Head of caudate nucleus (tissue), 42 donors: ENCODE measurements around the gene CYBA.
A peak's percentile ranks its signal among the peaks of the same experiment; 100 is the strongest.
"Not testable (repeated sequence)": the region's sequence is repeated elsewhere in the genome, so short reads cannot be mapped to it uniquely, and the experiment has no call there.

Experiments used
- DNase-seq, 42 donors: peaks; one replicate each; pipeline versions ENCODE4 v3.0.0 to v3.0.0-alpha.2; 2020 to 2021; ENCODE audit warnings: mixed read lengths in 7 of 42
- intact Hi-C: fragments of 100-400 bp; cut with DNase I; formaldehyde crosslinking; loops from one replicate; pipeline ENCODE4 v1.15.0; 2022

Gene CYBA

GRCh38 chr16:88687254-88687576, 36.4 kb upstream of the CYBA start:
- intact Hi-C loops = no loop called here
- no peak for DNase-seq

GRCh38 chr16:88686439-88687253, 35.8 kb upstream of the CYBA start, which contains the start of gene SNAI3:
TSS of gene SNAI3 (minus strand) at chr16:88686507. CDS start at chr16:88686406, 101 bp downstream.
- intact Hi-C loops = no loop called here
- DNase-seq = peak in 39 of 42 donors; percentile 41 to 84 (median 67)

- intact Hi-C loops = no loop called here
- DNase-seq = peak in 21 of 42 donors; percentile 29 to 66 (median 48)
Measured at GRCh38 chr16:88686062-88686438, 35.2 kb upstream of the CYBA start.

GRCh38 chr16:88685156-88686061, 34.6 kb upstream of the CYBA start:
- intact Hi-C loops = no loop called here
- peak in 19 of 42 donors; percentile 24 to 62 (median 46) for DNase-seq

GRCh38 chr16:88684569-88685155, 33.8 kb upstream of the CYBA start:
- no peak for DNase-seq
- intact Hi-C loops = no loop called here

GRCh38 chr16:88681709-88682451, 31.0 kb upstream of the CYBA start:
- intact Hi-C loops = no loop called here
- peak; percentile 32 to 86 (median 70) for DNase-seq

- peak in 1 of 42 donors; percentile 19 for DNase-seq
- intact Hi-C loops = no loop called here
Measured at GRCh38 chr16:88681084-88681680, 30.3 kb upstream of the CYBA start.

- intact Hi-C loops = no loop called here
- no peak for DNase-seq
Measured at GRCh38 chr16:88680554-88681083, 29.8 kb upstream of the CYBA start.

- DNase-seq = no peak
- intact Hi-C loops = no loop called here
Measured at GRCh38 chr16:88678224-88678979, 27.5 kb upstream of the CYBA start.

GRCh38 chr16:88677721-88678120, 26.9 kb upstream of the CYBA start:
- intact Hi-C loops = no loop called here
- no peak for DNase-seq

- intact Hi-C loops = no loop called here
- DNase-seq = no peak
Measured at GRCh38 chr16:88676502-88677242, 25.8 kb upstream of the CYBA start.

- intact Hi-C loops = no loop called here
- DNase-seq = no peak
Measured at GRCh38 chr16:88673716-88674379, 23.0 kb upstream of the CYBA start.

- DNase-seq = peak in 28 of 42 donors; percentile 28 to 77 (median 52)
Measured at GRCh38 chr16:88672776-88673175, 21.9 kb upstream of the CYBA start.

GRCh38 chr16:88671806-88672205, 21.0 kb upstream of the CYBA start:
- intact Hi-C loops = no loop called here

More at GRCh38 chr16:88672776-88673175, 21.9 kb upstream of the CYBA start:
- intact Hi-C loops = no loop called here

GRCh38 chr16:88669980-88670379, 19.1 kb upstream of the CYBA start:
- intact Hi-C loops = loop anchor here (10.0 kb wide), 1 partner anchor 95 kb away; the partner anchor contains the start of gene ZC3H18
- no peak for DNase-seq

More at GRCh38 chr16:88671806-88672205, 21.0 kb upstream of the CYBA start:
- no peak for DNase-seq

- not testable (repeated sequence) for DNase-seq
- intact Hi-C loops = loop anchor here (10.0 kb wide), 1 partner anchor 95 kb away; the partner anchor contains the start of gene ZC3H18
Measured at GRCh38 chr16:88669493-88669892, 18.6 kb upstream of the CYBA start.
